COR-L47 (cell line): ENCODE results near the gene MAST2.

ENCODE experiments used
- DNase-seq: peaks from one replicate; lab custom pipeline; 2025; lab: John Stamatoyannopoulos, UW

MAST2 gene

DNA sequence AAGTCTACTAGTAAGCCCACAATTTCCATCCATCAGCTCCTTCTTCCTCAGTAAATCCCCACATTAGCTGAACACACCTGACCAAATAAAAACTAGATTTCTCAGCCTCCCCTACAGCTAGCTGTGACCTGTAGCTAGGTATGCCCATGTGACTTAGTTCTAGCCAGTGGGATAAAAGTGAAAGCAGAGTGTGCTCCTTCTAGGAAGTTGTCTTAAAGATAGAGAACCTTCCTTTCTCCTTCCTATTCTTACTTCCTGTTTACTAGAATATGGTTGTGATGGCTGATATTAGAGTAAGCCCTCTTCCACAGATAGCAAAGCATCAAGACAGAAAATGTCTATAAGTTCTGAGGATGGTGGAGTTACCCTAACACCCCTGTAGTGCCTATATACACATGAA is 262.0 kb downstream of the MAST2 start:
- DNase-seq = no peak

DNA sequence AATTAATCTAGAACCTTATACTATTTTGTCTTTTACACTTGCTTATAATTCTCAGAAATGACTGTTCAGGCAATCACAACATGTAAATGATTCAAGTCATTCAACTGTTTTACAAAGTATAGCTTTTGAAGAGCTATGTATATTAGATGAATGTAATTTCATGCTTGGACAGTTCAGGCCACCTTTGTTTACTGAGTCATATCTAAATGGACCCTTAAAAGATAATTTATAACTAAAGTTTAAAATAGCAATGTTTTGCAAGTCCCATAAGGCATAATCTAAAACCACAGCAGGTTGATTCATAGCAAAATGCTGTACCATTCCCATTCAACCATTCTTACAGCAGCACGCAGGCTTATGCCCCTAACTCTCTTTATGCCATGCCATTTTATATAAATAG is 264.2 kb downstream of the MAST2 start:
- no peak for DNase-seq

DNA sequence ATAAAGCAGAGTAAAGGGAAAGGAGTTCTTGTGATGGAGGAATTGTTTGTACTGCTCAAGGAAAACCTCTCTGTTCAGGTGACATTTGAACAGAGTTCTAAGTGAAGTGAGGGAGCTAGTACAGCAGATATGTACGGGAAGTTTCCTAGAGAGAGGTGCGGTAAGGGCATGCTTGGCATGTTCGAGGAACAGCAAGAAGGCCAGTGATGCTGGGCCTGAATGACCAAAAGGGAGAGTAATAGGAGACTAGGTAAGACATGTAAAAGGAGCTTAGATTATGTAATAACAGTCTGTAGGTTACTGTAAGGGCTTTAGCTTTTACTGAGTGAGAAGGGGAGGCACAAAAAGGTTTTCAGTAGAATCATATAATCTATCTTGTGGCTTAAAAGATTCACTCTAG is 265.1 kb downstream of the MAST2 start:
- no peak for DNase-seq

DNA sequence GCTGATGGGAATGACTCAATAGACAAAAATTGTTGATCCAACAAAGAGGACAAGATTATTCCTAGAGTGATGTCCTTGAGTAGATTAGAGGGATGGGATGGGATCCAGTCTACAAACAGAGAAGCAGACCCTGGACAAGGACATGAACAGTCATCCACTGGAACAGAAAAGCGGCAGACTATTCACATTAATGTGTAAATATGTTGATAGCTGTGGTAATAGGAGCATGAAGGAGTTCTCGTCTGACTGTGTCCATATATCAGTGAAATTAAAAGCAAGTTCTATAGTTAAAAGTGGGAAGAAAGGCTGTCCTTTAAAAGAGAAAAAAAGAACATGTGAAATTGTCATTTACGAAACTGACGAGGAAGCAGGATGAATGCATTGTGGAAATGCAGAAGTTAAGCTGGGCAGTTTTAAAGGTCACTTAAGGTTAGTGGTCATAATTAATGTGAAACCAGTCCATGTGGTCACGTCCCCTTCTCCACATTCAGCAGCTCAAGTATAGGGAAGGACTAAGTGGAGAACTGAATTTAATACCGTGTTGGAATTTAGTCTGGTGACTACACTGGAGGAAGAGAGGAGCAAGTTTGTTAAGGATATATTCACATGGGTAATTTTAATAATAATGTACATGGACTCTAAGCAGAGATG is 266.9 kb downstream of the MAST2 start:
- no peak for DNase-seq

DNA sequence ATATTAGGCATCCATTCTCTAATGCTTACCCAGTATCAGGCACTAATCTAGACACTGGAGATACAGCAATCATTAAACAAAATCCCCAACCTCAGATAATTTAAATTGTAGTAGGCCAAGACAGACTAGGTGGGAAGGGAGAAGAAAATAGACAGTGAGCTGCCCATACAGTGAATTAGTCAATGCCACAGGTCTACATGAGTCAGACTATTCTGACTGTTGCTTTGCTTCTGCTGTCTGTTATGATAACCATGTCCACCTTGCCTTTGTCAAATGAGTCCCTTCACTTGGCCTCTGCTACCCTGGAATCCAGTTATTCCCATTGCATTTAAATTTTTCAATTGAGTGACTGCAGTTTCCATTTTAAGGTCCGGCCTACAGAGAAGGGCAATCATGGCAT is 269.6 kb downstream of the MAST2 start:
- no peak for DNase-seq

DNA sequence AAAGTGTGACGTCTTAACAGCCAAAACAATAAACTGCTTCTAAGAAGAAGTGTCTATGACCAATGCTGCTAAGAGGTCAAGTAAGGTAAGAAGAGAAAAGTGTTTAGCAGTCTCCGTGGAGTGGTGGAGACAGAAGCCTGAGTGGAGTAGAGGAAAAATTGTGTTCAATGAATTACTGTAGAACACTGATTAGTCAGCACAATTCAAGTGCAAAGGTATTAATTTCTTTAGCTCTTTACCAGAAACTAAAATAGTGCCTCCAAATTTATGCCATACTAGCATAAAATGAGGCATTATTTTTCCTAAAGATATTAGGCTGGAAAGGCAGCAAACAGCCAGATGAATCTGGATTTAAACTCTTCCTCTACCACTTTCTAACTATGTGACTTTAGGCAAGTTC is 272.9 kb downstream of the MAST2 start:
- no peak for DNase-seq

DNA sequence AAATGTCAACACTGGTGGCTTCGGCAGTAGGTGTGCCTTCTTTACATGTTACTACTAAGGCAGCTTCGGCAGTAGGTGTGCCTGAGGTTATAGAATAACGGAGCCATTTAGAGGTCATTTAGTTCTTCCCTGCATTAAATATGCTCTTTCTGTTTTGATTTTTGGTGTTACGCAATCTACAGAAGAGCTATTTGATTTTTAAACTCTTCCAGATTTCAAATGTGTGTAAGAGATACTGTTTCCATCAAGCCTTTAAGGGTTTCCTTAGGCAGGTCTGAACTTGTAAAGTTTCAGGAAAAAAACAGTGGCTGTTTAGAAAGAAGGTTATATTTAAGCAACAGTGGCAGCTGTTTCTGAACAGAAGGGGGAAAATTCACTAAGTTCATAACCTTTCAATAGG is 274.2 kb downstream of the MAST2 start:
- DNase-seq = no peak

DNA sequence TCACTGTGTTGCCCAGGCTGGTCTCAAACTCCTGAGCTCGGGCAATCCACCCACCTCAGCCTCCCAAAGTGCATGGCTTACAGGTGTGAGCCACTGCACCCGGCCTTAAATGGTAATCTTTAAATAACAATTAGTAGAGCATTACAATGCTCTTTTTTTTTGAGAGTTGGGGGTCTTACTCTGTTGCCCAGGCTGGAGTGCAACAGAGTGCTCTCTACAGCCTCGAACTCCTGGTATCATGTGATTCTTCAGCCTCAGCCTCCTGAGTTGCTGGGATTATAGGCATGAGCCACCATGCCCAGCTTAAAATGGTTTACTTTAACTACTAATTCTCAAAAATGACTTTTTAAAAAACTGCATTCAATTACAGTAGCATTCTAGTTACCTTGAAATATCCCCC is 276.8 kb downstream of the MAST2 start:
- no peak for DNase-seq

DNA sequence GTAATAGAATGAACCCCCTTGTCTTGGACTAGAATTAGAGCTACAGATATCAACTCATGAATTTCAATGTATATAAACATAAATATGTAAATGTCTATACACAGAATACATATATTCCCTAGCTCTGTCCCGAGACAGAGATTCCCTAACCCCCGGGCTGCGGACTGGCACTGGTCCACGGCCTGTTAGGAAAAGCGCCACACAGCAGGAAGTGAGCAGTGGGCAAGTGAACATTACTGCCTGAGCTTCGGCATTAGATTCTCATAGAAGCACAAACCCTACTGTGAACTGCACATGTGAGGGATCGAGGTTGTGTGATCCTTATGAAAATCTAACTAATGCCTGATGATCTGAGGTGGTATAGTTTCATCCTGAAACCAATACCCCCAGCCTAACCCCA is 277.8 kb downstream of the MAST2 start:
- no peak for DNase-seq

DNA sequence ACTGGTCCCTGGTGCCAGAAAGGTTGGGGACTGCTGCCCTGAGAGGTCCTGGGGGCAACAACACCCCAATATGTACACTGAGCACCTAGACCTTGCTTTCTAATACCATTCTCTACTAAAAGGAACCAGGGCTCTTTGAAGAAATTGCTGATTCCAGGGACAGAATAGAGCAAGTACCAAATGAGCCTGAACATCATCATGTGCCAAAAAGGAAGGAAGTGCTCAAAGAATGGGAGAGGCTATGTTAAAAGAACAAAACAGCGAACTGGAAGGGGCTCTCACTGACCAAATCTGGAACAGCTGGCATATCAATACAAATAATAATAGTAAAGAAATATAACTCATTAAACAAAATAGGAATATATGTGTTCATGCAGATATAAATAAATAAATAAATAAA is 278.2 kb downstream of the MAST2 start:
- DNase-seq = no peak

DNA sequence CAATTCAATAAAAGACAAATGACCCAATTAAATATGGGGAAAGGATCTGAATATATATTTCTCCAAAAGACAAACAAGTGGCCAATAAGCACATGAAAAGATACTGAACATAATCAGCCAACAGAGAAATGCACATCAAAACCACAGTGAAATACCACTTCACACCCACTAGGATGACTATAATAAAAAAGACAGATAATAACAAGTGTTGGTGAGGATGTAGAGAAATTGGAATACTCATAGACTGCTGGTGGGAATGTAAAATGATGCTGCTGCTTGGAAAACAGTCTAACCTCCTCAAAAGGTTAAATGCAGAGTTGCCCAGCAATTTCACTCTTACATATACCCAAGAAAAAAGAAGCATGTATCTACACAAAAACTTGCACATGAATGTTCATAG is 280.2 kb downstream of the MAST2 start:
- DNase-seq = no peak

DNA sequence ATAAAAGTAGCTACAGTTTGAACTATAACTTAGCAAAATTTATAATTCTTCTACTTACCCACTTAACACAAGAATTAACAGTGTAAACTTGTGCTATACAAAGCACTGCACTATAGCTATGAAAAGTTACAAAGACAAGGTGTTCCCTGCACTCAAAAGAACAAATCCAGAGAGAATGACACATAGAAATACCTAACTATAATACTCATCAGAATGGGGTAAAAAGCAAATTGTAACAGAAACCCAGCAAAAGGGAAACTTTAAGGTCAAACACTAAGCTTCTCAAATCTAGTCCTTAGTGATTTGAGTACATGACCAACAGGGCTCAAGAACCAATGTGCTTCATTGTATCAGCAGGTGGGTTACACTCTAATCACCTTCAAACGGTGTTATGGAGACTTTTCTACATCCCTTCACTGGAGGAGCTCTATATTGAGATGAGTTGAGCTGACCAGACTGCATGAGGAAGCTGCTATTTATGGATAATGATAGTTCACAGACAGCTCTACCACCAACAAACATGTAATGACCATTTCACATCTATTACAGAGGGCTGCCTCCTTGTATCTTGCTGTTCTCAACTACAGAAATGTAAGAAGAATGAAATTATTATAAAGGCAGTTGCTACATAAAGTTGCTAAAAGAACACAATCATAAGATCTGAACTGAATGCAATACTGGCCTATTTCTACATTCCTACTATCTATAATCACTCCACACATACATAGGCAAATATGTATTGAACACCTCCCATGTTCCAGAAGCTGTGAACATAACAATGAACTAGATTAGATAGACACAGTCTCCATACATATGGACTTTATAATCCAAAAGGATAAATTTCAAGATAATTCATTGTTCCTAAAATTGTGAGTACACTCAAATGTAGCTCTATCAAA is 281.4 kb downstream of the MAST2 start:
- no peak for DNase-seq
